Upper lobe of right lung (tissue), 1 donor: Measurements from ENCODE around the gene SMAD2. TPM values are rescaled to one million over a fixed set of nuclear protein-coding genes. Genes with fewer than 3 reads are reported as not detected.

ENCODE experiments used
- ATAC-seq: fragments of 200-7000 bp; cut with Tn5 transposase; one replicate; pipeline ENCODE4 v1.9.1; 2020; ENCODE audit warnings: mild to moderate bottlenecking, moderate library complexity
- DNase-seq: peaks from one replicate; pipeline ENCODE4 v3.0.0-alpha.2; 2020
- H3K27ac ChIP-seq: fragments of 200-600 bp; one replicate; pipeline ENCODE4 v1.8.0; 2022
- H3K27me3 ChIP-seq: fragments of 200-600 bp; one replicate; pipeline ENCODE4 v1.8.0; 2022; ENCODE audit warnings: mild to moderate bottlenecking
- H3K36me3 ChIP-seq: fragments of 200-600 bp; one replicate; pipeline ENCODE4 v1.8.0; 2022
- H3K4me1 ChIP-seq: fragments of 200-600 bp; one replicate; pipeline ENCODE4 v1.8.0; 2022
- H3K4me3 ChIP-seq: fragments of 200-600 bp; one replicate; pipeline ENCODE4 v1.8.0; 2022; ENCODE audit warnings: mild to moderate bottlenecking
- H3K9me3 ChIP-seq: fragments of 200-600 bp; one replicate; pipeline ENCODE4 v1.8.0; 2022
- intact Hi-C: fragments of 100-400 bp; cut with DNase I; formaldehyde crosslinking; loops from one replicate; pipeline ENCODE4 v1.11.0; 2022
- long read RNA-seq: library from polyadenylated mRNA; unstranded; transcript quantifications from one replicate; pipeline ENCODE4 v2.0.0, GENCODE V29; 2021
- total RNA-seq: library from RNA; stranded (reverse); fragmentation: NEBNext Ultra II Directional; extraction: Animal tissue kit (Norgen Biotek cat#: 25700); gene quantifications from one replicate; pipeline ENCODE4 v1.2.1, GENCODE V29; 2021
- TF ChIP-seq, protein P1 (sequence below): fragments of 200-600 bp; IDR thresholded peaks from one replicate; pipeline ENCODE4 v1.8.0; 2022; ENCODE audit warnings: antibody characterized with exemption
- donor health status: DM: no; HTN: yes; CAD: no; lungs with severe emphysema.

The SMAD2 gene
- 160 TPM for total RNA-seq
- long read RNA-seq, full-length matches to known transcripts, result 52 of 99 reads
- long read RNA-seq, partial matches to known transcripts, result 15 of 99 reads
- long read RNA-seq, other reads (novel, unspliced or antisense), result 32 of 99 reads

DNA sequence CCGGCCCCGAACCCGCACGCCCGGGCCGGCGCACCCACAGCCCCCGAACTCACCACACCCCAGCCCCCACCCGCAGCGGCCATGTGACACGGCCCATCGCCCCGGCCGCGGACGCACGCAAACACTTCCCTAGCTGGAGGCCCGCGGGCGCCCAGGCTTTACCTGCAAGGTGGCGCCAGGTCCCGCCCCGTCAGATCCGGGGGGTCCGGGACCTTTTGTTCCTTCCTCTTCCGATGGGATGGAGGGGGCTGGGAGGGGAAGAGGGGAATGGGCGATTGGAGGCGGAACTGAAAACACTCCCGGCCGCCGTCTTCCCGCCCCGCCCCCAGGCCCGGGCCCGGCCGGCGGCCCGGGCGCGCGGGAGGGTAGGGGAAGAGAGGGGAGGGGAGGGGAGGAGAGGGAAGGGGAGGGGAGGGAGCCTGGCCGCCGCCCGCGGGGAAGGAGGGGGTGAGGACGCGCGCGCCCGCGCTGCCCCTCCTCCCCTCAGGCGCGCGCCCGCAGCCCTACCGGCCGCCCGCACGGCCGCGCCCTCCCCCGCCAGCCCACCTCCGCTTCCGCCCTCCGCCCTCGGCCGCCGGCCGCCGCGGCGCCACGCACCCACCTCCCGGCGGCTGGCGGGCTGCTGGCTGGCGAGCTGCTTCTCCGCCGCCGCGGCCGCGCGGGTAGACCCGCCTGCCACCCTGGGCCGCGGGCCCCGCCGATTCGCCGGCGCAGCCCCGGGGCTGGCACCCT, at the start of gene SMAD2:
Gene SMAD2 (minus strand): TSS at position 461 of the 732 bp plus-strand sequence. CDS start 33,903 bp downstream, outside the sequence.
- H3K4me3 ChIP-seq, result peak within 1 kb of the TSS; percentile 85
- no peaks in the 10 kb centered on the region for H3K36me3 ChIP-seq
- TF ChIP-seq, protein P1, sequence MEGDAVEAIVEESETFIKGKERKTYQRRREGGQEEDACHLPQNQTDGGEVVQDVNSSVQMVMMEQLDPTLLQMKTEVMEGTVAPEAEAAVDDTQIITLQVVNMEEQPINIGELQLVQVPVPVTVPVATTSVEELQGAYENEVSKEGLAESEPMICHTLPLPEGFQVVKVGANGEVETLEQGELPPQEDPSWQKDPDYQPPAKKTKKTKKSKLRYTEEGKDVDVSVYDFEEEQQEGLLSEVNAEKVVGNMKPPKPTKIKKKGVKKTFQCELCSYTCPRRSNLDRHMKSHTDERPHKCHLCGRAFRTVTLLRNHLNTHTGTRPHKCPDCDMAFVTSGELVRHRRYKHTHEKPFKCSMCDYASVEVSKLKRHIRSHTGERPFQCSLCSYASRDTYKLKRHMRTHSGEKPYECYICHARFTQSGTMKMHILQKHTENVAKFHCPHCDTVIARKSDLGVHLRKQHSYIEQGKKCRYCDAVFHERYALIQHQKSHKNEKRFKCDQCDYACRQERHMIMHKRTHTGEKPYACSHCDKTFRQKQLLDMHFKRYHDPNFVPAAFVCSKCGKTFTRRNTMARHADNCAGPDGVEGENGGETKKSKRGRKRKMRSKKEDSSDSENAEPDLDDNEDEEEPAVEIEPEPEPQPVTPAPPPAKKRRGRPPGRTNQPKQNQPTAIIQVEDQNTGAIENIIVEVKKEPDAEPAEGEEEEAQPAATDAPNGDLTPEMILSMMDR, result no peak
- no peaks in the 10 kb centered on the region for H3K27me3 ChIP-seq
- peak; percentile 94 for DNase-seq
- peaks cover 45% of the 10 kb centered on the region for H3K4me1 ChIP-seq
- H3K9me3 ChIP-seq, result no peaks in the 10 kb centered on the region
- peak; percentile 78 for ATAC-seq
- intact Hi-C loops, result no loop called here
- peak within 1 kb of the TSS; percentile 97 for H3K27ac ChIP-seq

DNA sequence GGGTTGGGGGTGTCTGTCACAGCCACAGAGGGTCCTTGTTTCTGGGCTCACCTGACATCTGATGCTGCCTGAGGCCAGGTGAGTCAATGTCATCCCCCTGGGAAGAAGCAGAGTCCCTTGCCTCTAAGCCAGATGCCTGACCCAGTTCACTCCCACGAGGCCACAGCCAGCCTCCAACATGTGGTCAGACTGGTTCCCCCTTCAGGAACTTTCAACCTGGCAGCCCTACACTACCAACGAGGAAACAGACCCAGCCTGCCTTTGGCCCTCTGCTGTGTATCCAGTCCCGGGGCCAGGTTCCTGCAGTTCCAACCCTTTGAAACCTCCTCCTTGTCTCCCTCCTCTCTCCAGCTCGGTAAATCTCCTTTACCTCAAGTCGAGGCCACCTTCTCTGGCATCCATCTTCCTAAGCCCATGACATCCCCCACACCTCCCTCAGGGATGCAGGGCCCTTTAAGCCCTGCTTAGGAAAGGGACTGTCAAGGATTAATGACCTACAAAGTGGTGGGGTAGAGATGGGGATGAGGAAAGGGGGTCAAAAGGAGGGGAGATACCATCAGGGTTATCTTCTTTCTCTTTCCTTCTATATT, 49.2 kb upstream of the SMAD2 start:
- Histone ChIP-seq H3K27ac (no peak overlapping the region), H3K4me3 (no peak overlapping the region), H3K9me3 (no peaks in the 10 kb centered on the region), H3K27me3 (no peaks in the 10 kb centered on the region), H3K4me1 (no peaks in the 10 kb centered on the region), H3K36me3 (no peaks in the 10 kb centered on the region)
- TF ChIP-seq, protein P1, result no peak
- intact Hi-C loops, result no loop called here
- DNase-seq (no peak), ATAC-seq (peak; percentile 70)

DNA sequence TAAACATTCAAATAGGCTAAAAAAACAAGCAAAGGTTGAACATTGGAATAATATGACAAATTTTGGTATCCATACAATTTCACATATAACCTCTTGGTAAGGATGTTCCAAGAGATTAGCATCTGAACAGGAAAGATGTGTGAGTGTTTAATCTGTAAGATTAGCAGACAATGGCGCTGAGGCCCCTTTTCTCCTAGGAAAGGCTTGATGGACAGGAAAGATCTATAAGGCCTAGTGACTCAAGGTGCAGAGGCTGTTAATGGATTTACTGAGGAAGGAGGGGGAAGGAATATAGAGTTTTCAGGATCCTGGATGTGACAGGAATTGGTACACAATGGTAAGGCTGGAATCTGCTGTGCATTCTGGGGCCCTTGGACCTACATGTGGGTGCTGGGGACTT, 48.1 kb upstream of the SMAD2 start:
- Histone ChIP-seq H3K27ac (no peak overlapping the region), H3K27me3 (no peaks in the 10 kb centered on the region), H3K9me3 (no peaks in the 10 kb centered on the region), H3K4me1 (no peaks in the 10 kb centered on the region), H3K36me3 (no peaks in the 10 kb centered on the region), H3K4me3 (no peak overlapping the region)
- TF ChIP-seq, protein P1, result no peak
- no peak for DNase-seq
- no peak for ATAC-seq
- intact Hi-C loops, result no loop called here

GRCh38 chr18:47978141-47978540, 47.7 kb upstream of the SMAD2 start:
- ATAC-seq (no peak), DNase-seq (no peak)
- peaks cover 4% of the 10 kb centered on the region for H3K27me3 ChIP-seq
- intact Hi-C loops, result no loop called here
- H3K4me3 ChIP-seq, result no peak overlapping the region
- H3K36me3 ChIP-seq, result no peaks in the 10 kb centered on the region
- TF ChIP-seq, protein P1, result no peak
- no peak overlapping the region for H3K27ac ChIP-seq
- H3K9me3 ChIP-seq, result no peaks in the 10 kb centered on the region
- no peaks in the 10 kb centered on the region for H3K4me1 ChIP-seq

DNA sequence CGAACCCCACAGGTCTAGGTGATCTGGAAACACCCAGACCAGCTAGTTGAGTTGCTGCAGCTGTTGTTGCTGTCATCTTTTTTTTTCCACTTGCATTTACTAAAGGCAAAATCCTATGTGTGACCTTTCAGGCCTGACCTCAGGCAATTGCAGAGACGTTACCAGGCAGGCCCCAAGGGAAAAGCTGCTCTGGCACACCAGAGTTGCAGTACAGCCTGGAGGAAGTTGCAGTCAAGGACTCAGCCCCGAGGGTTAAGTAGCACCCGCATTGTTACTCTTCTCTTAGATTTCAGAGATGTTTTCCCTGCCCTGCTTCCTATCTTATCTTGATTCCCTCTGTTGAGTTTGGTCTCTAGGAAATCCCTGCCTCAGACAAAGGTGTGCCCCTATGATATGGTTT, 45.2 kb upstream of the SMAD2 start:
- H3K9me3 ChIP-seq, result no peaks in the 10 kb centered on the region
- H3K27me3 ChIP-seq, result peaks cover 4% of the 10 kb centered on the region
- ATAC-seq (no peak), DNase-seq (no peak)
- no peak overlapping the region for H3K27ac ChIP-seq
- TF ChIP-seq, protein P1, result no peak
- H3K4me1 ChIP-seq, result no peaks in the 10 kb centered on the region
- H3K4me3 ChIP-seq, result no peak overlapping the region
- H3K36me3 ChIP-seq, result no peaks in the 10 kb centered on the region
- intact Hi-C loops, result no loop called here
